Measurements from ENCODE around the gene MIER1.

DNA sequence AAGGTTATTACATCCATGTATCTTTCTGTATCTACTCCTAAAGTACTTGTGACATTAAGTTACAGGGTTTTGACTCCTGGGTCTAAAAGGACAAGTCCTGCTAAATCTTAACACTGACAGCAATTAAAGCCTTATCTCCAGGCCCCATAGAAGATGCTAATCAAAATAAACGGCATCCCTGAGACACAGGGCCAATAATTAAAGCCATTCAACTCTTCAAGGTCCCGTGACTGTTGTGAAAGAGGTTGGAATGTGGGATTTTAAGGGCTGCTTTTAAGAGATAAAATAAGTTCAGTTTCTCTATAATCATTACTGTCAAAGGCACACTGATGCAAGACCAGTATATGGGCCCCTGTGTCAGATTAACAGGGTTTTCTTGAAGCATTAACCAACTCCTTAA lies 8.5 kb upstream of the MIER1 start:
- TF ChIP-seq, protein P1, sequence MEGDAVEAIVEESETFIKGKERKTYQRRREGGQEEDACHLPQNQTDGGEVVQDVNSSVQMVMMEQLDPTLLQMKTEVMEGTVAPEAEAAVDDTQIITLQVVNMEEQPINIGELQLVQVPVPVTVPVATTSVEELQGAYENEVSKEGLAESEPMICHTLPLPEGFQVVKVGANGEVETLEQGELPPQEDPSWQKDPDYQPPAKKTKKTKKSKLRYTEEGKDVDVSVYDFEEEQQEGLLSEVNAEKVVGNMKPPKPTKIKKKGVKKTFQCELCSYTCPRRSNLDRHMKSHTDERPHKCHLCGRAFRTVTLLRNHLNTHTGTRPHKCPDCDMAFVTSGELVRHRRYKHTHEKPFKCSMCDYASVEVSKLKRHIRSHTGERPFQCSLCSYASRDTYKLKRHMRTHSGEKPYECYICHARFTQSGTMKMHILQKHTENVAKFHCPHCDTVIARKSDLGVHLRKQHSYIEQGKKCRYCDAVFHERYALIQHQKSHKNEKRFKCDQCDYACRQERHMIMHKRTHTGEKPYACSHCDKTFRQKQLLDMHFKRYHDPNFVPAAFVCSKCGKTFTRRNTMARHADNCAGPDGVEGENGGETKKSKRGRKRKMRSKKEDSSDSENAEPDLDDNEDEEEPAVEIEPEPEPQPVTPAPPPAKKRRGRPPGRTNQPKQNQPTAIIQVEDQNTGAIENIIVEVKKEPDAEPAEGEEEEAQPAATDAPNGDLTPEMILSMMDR (conservative IDR thresholded peaks at IDR 0.05; ENCODE audit: low read length), result no peak
- TF ChIP-seq EZH2phosphoT487 (IDR thresholded peaks at IDR 0.05; ENCODE audit: borderline replicate concordance), result no peak
